HG03025 (cell line): Measurements from ENCODE around the gene DTNB.

ENCODE experiments used
- ATAC-seq: cut with Tn5 transposase; IDR thresholded peaks from one replicate; pipeline ENCODE4 v1.9.1; 2021; ENCODE audit warnings: mild to moderate bottlenecking, moderate library complexity; ENCODE audit not compliant: unreplicated experiment, low FRiP score

DTNB gene

GRCh38 chr2:25361261-25362048 lies 311.9 kb downstream of the DTNB start:
- no peak for ATAC-seq

- ATAC-seq, result no peak
Measured at GRCh38 chr2:25358836-25359235, 314.5 kb downstream of the DTNB start.

GRCh38 chr2:25358249-25358815 lies 315.0 kb downstream of the DTNB start:
- ATAC-seq, result no peak

- no peak for ATAC-seq
Measured at GRCh38 chr2:25356088-25356487, 317.3 kb downstream of the DTNB start.

GRCh38 chr2:25355270-25355669 lies 318.1 kb downstream of the DTNB start:
- ATAC-seq, result no peak

- no peak for ATAC-seq
Measured at GRCh38 chr2:25354116-25354515, 319.3 kb downstream of the DTNB start.

GRCh38 chr2:25349397-25349796 lies 324.0 kb downstream of the DTNB start:
- no peak for ATAC-seq

GRCh38 chr2:25347846-25348245 lies 325.5 kb downstream of the DTNB start:
- no peak for ATAC-seq

GRCh38 chr2:25347205-25347815 lies 326.1 kb downstream of the DTNB start:
- ATAC-seq, result no peak

- ATAC-seq, result no peak
Measured at GRCh38 chr2:25343187-25343825, 330.1 kb downstream of the DTNB start.

GRCh38 chr2:25342372-25343186 lies 330.8 kb downstream of the DTNB start:
- peak; percentile 60 for ATAC-seq

GRCh38 chr2:25341753-25342371 lies 331.5 kb downstream of the DTNB start, which contains the start of gene DNMT3A:
Gene DNMT3A (minus strand): TSS chr2:25341925. CDS start chr2:25313984, 27,941 bp downstream.
- ATAC-seq, result peak; percentile 27

GRCh38 chr2:25341011-25341727 lies 332.2 kb downstream of the DTNB start:
- peak; percentile 18 for ATAC-seq

GRCh38 chr2:25340181-25340921 lies 333.0 kb downstream of the DTNB start:
- ATAC-seq, result no peak

GRCh38 chr2:25339791-25340180 lies 333.6 kb downstream of the DTNB start:
- ATAC-seq, result no peak

- ATAC-seq, result no peak
Measured at GRCh38 chr2:25339211-25339674, 334.1 kb downstream of the DTNB start.

GRCh38 chr2:25338401-25338800 lies 335.0 kb downstream of the DTNB start:
- ATAC-seq, result no peak

GRCh38 chr2:25337891-25338290 lies 335.5 kb downstream of the DTNB start:
- ATAC-seq, result no peak
